GM12872 (cell line): Measurements from ENCODE around the gene DNMT1.

Experiments
- TF ChIP-seq, protein P1 (sequence below): IDR thresholded peaks from 3 replicates; pipeline ENCODE4 v1.5.1; 2011; ENCODE audit warnings: low read depth, mild to moderate bottlenecking, low read length, moderate library complexity; ENCODE audit not compliant: insufficient read depth

Gene DNMT1

DNA sequence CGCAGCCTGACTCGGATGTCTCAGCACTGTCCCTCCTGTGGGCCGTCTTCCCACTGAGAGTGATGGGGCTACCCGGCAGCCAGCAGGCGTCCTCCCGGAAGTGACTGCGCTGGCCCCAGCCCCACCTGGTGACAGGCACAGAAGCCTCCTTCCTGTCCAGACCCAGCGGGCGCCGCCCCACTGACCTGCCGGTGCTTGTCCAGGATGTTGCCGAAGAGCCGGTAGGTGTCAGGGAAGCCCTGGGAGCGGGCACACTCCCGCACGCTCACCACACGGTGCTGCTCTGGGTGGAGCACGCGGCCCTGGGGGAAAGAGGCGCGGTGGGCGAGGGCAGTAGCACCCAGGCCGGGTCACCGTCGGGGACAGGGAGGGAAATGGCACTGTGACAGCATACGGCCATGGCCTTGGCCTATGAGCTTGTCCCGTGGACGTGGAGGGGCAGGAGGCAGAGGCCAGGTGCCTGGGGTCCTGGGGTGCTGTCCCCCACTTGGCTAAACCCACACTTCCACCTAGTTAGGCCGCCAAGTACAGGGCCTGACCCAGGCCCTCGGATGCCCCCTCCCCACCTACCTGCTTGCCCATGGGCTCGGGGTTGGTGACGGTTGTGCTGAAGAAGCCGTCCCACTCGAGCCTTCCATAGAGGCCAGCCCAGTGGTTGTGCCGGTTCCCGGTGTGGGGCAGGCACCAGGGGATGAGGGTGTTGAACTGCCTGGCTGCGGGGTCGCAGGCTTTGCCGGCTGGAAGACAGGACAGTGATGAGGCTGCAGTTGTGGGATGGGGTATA, 59.0 kb downstream of the DNMT1 start:
- TF ChIP-seq, protein P1, sequence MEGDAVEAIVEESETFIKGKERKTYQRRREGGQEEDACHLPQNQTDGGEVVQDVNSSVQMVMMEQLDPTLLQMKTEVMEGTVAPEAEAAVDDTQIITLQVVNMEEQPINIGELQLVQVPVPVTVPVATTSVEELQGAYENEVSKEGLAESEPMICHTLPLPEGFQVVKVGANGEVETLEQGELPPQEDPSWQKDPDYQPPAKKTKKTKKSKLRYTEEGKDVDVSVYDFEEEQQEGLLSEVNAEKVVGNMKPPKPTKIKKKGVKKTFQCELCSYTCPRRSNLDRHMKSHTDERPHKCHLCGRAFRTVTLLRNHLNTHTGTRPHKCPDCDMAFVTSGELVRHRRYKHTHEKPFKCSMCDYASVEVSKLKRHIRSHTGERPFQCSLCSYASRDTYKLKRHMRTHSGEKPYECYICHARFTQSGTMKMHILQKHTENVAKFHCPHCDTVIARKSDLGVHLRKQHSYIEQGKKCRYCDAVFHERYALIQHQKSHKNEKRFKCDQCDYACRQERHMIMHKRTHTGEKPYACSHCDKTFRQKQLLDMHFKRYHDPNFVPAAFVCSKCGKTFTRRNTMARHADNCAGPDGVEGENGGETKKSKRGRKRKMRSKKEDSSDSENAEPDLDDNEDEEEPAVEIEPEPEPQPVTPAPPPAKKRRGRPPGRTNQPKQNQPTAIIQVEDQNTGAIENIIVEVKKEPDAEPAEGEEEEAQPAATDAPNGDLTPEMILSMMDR = no peak

- TF ChIP-seq, protein P1 = no peak
Observed at GRCh38 chr19:10134040-10134439, 60.7 kb downstream of the DNMT1 start.

DNA sequence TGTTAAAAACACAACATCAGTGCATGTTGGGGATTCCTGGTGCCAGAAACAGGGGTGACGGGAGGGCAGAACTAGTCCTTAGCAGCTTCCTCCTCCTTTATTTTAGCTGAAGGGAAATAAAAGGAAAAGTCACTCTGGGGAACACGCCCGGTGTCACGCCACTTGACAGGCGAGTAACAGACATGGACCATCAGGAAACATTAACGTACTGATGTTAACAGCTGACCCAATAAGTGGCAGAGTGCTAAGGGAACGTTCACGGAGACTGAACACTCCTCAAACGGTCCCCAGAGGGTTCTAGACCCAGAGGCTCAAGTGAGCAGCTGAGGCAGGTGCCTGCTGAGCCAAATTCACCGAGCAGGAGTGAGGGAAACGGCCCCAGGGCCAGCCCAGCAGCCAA, 61.2 kb downstream of the DNMT1 start:
- TF ChIP-seq, protein P1 = no peak

DNA sequence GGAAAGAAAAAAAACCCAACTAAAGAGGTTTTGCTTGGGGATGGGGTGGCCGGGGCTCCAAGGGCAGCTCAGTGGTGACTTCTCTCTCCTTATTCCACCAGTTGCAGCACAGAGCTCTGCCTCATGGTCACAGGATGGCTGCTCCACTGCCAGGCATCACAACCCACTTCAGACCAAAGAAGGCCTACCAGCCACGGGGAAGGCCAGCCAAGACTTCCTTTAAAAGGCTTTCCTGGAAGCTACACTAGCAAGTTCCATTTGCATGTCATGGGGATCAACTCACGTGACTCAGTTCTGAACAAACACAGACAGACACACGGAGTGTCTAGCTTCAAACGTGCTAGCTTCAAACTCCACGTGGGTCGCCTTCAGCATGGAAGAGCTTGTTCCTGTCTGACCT, 61.8 kb downstream of the DNMT1 start:
- TF ChIP-seq, protein P1 = no peak

DNA sequence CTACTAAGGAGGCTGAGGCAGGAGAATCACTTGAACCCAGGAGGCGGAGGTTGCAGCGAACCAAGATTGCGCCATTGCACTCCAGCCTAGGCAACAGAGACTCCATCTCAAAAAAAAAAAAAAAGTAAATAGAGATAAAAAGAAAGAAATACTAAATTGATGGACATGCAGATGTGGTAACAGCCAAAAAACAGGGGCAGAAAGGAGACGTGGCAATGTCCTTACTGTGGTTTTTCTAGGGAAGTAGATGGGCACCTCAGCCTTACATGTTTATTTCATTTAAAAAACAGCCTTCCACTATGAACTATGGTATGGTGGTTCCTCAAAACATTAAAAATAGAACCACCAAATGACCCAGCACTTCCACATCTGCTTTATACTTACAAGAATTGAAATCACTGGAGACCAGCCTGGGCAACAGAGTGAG, 68.5 kb downstream of the DNMT1 start:
- TF ChIP-seq, protein P1 = no peak

DNA sequence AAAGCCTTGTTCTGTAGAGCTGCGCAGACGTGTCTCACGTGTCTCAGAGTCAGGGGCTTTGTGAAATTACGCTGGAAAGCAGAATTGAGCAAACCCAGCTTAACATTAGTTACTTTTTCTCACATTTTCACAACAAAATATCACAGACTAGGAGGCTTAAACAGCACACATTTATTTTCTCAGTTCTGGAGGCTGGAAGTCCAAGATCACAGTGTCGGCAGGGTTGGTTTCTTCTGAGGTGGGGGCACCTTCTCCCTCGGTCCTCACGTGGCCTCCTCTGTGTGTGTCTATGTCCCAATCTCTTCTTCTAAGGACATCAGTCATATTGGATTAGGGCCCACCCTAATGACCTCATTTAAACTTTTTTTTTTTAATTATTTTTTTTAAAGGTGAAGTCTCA, 70.3 kb downstream of the DNMT1 start:
- TF ChIP-seq, protein P1 = no peak

DNA sequence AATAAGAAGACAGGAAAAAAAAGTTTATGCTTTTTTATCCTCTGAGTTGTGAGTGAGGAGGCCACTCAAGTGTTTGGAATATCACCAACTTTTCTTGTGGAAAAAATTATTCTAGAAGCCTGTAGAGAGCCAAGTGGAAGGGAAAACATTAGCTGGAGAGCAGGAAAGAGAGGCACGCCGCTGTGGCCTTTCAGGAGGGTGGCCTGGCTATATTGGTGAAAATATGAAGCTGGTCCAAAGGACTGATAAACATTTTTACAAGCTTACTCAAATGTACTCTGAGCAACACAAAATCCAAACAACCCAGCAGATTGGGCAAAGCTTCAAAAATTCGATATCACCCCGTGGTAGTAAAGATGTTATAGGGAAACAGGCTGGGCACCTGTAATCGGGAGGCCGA, 72.7 kb downstream of the DNMT1 start:
- TF ChIP-seq, protein P1 = no peak
